Panc1 (cell line): Measurements from ENCODE around the gene SMYD2. TPM values are rescaled to one million over a fixed set of nuclear protein-coding genes. Genes with fewer than 3 reads are reported as not detected.

Experiments used
- ATAC-seq: fragments of 200-7000 bp; cut with Tn5 transposase; 2 replicates; pipeline ENCODE4 v1.9.1; 2020; ENCODE audit warnings: mild to moderate bottlenecking, moderate library complexity
- BruUV-seq: library from RNA; stranded (reverse); fragments of 400-500 nt; replicated peaks from 2 replicates; lab custom pipeline; 2021; lab: Mats Ljungman, UMichigan
- CTCF ChIA-PET: fragments of 300-600 bp; sonication (Branson Sonifier 250); formaldehyde crosslinking; loops from one replicate; lab custom pipeline; 2022; ENCODE audit warnings: antibody characterized with exemption; lab: Charles Lee
- POLR2A ChIA-PET: fragments of 300-600 bp; sonication (Branson Sonifier 250); formaldehyde crosslinking; loops from one replicate; lab custom pipeline; 2022; ENCODE audit warnings: antibody characterized with exemption; lab: Charles Lee
- DNase-seq: peaks from one replicate; pipeline ENCODE4 v3.0.0-alpha.2; 2010; ENCODE audit warnings: low read depth, low spot score
- H3K27ac ChIP-seq: 2 replicates; pipeline ENCODE4 v1.5.1; 2011; ENCODE audit warnings: mild to moderate bottlenecking, low read length, inconsistent platforms
- H3K27me3 ChIP-seq: fragments of 200-500 bp; sonication (Bioruptor generic); 2 replicates; pipeline ENCODE4 v1.6.0; 2014; ENCODE audit warnings: low read length, inconsistent platforms; ENCODE audit not compliant: control insufficient read depth, insufficient read depth
- H3K36me3 ChIP-seq: fragments of 200-500 bp; sonication (Bioruptor generic); 2 replicates; pipeline ENCODE4 v1.5.1; 2014; ENCODE audit warnings: inconsistent platforms, mild to moderate bottlenecking, low read length, moderate library complexity; ENCODE audit not compliant: control insufficient read depth, insufficient read depth
- H3K4me1 ChIP-seq: 2 replicates; pipeline ENCODE4 v1.5.1; 2011; ENCODE audit warnings: inconsistent platforms, mild to moderate bottlenecking, low read length, moderate library complexity; ENCODE audit not compliant: control insufficient read depth, insufficient read depth
- H3K4me3 ChIP-seq, 2 experiments: 2 replicates each; pipeline ENCODE4 v1.5.1; 2011 to 2012; ENCODE audit warnings: low read depth in 2 of 2, low read length in 2 of 2, mild to moderate bottlenecking in 2 of 2, inconsistent platforms in 1 of 2, moderate library complexity in 1 of 2
- H3K9me3 ChIP-seq: fragments of 200-500 bp; sonication (Bioruptor generic); 2 replicates; pipeline ENCODE4 v1.5.1; 2014; ENCODE audit warnings: low read depth, mild to moderate bottlenecking, inconsistent platforms, low read length, moderate library complexity; ENCODE audit not compliant: control insufficient read depth, insufficient read depth
- POLR2AphosphoS5 ChIP-seq: IDR thresholded peaks from 2 replicates; pipeline ENCODE4 v1.6.1; 2012; ENCODE audit warnings: mild to moderate bottlenecking, low read depth, low read length, moderate library complexity
- SIN3A ChIP-seq: IDR thresholded peaks from 2 replicates; pipeline ENCODE4 v1.6.1; 2012; ENCODE audit warnings: low read depth, mild to moderate bottlenecking, low read length, moderate library complexity, borderline replicate concordance; ENCODE audit not compliant: insufficient read depth
- TCF7L2 ChIP-seq: IDR thresholded peaks from 2 replicates; pipeline ENCODE4 v1.6.1; 2011; ENCODE audit warnings: mild to moderate bottlenecking, low read depth, low read length, inconsistent platforms
- in situ Hi-C: cut with HindIII; loops from 2 replicates; pipeline ENCODE4 v1.10.0; 2016; ENCODE audit warnings: low sequenced_read_pairs, low pct_unique_long_range_greater_than_20kb
- intact Hi-C: fragments of 100-400 bp; cut with micrococcal nuclease; formaldehyde crosslinking; loops from one replicate; pipeline ENCODE4 v1.10.0; 2022; ENCODE audit not compliant: unreplicated experiment
- total RNA-seq: library from RNA; stranded (reverse); gene quantifications from one replicate; pipeline ENCODE4 v1.2.1, GENCODE V29; 2021; ENCODE audit not compliant: unreplicated experiment
- TF ChIP-seq, protein P1 (sequence below), 2 experiments: IDR thresholded peaks; 2 replicates each; pipeline ENCODE4 v1.6.1; 2011 to 2012; ENCODE audit warnings: low read depth in 2 of 2, control low read depth in 1 of 2, low read length in 1 of 2, mild to moderate bottlenecking in 1 of 2, moderate library complexity in 1 of 2; ENCODE audit not compliant: insufficient read depth in 1 of 2
- TF ChIP-seq, protein P2 (sequence below): fragments of 450-650 bp; IDR thresholded peaks from 2 replicates; pipeline ENCODE4 v1.5.1; 2017; ENCODE audit warnings: mild to moderate bottlenecking

The SMYD2 gene
- total RNA-seq, 1 experiment from 2014 or later = 31.0 TPM

DNA sequence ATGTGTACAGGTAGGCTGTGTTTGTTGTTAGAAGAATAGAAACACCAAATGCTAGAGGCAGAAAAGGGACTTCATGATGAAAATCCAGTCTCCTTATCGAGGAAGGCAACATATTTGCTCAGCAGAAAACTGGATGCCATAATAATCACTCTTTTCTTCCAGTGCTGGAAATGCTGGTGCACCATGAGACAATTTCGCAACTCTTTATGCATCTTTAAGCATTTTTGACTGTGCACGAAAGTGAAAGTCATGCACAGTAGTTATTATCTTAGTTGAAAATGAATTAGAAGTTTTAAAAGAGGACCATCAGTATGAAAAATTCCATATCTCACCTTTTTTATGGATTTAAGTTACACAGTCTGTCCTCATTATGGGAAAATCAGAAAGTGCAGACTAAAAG lies 29.1 kb downstream of the SMYD2 start:
- POLR2A ChIA-PET = no interaction called here

DNA sequence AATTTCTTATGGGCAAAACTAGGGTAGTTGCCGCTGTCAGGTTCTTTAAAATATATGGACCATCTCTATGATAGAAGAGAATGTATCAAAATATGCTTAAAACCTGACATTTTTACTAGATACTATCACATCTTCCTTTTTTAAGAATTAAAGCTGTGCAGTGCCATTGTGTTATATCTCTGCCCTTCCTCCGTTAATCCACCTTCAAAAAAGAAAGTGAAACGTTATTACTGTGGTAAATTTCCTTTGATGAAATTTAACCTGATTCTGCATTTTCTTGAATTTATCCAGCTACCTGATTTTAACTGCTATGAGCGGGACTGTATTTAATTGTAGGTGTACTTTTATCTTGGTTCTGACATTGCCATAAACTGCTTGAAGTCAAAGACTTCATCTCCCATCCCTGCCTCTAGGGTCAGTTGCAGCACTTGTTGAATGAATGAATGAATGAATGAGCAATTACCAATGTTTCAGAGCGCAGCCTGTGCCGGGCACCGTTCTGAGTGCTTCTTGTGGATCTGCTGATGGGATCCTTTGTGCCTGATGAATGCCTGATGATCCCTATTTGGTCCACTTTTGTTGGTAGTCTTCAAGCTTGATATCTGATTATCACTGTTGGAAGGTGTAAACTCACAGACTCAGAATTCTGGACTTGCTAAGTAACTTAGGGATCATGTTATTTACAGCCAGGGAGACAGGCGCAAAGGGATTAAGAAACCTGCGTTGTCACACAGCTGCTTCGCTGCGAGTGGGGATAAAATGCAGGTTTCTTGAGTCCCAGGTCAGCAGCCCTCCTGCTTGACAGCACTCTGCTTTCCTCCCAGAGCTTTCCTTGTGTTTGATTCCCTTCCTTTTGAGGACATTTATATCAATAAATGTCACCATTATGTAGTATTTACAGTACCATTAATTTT lies 30.1 kb downstream of the SMYD2 start:
- Histone ChIP-seq H3K27ac (no peak overlapping the region), H3K4me3 (no peak overlapping the region), H3K27me3 (no peaks in the 10 kb centered on the region), H3K36me3 (no peaks in the 10 kb centered on the region), H3K4me1 (no peaks in the 10 kb centered on the region), H3K9me3 (no peaks in the 10 kb centered on the region)
- intact Hi-C loops (loop anchor here (5.0 kb wide), 1 partner anchor 99 kb away; no protein-coding TSS in a partner anchor), in situ Hi-C loops (no loop called here)
- TF ChIP-seq SIN3A = no peak
- no peak for TF ChIP-seq POLR2AphosphoS5
- TF ChIP-seq, protein P1, sequence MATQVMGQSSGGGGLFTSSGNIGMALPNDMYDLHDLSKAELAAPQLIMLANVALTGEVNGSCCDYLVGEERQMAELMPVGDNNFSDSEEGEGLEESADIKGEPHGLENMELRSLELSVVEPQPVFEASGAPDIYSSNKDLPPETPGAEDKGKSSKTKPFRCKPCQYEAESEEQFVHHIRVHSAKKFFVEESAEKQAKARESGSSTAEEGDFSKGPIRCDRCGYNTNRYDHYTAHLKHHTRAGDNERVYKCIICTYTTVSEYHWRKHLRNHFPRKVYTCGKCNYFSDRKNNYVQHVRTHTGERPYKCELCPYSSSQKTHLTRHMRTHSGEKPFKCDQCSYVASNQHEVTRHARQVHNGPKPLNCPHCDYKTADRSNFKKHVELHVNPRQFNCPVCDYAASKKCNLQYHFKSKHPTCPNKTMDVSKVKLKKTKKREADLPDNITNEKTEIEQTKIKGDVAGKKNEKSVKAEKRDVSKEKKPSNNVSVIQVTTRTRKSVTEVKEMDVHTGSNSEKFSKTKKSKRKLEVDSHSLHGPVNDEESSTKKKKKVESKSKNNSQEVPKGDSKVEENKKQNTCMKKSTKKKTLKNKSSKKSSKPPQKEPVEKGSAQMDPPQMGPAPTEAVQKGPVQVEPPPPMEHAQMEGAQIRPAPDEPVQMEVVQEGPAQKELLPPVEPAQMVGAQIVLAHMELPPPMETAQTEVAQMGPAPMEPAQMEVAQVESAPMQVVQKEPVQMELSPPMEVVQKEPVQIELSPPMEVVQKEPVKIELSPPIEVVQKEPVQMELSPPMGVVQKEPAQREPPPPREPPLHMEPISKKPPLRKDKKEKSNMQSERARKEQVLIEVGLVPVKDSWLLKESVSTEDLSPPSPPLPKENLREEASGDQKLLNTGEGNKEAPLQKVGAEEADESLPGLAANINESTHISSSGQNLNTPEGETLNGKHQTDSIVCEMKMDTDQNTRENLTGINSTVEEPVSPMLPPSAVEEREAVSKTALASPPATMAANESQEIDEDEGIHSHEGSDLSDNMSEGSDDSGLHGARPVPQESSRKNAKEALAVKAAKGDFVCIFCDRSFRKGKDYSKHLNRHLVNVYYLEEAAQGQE (IDR thresholded peaks at IDR 0.05; ENCODE audit: insufficient read depth in 1 of 2, low read depth in 2 of 2, low read length in 1 of 2) = no peak
- no peak for TF ChIP-seq TCF7L2
- TF ChIP-seq, protein P2, sequence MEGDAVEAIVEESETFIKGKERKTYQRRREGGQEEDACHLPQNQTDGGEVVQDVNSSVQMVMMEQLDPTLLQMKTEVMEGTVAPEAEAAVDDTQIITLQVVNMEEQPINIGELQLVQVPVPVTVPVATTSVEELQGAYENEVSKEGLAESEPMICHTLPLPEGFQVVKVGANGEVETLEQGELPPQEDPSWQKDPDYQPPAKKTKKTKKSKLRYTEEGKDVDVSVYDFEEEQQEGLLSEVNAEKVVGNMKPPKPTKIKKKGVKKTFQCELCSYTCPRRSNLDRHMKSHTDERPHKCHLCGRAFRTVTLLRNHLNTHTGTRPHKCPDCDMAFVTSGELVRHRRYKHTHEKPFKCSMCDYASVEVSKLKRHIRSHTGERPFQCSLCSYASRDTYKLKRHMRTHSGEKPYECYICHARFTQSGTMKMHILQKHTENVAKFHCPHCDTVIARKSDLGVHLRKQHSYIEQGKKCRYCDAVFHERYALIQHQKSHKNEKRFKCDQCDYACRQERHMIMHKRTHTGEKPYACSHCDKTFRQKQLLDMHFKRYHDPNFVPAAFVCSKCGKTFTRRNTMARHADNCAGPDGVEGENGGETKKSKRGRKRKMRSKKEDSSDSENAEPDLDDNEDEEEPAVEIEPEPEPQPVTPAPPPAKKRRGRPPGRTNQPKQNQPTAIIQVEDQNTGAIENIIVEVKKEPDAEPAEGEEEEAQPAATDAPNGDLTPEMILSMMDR = no peak
- POLR2A ChIA-PET = no interaction called here
- no peak for DNase-seq
- CTCF ChIA-PET = interaction anchor here (1.0 kb wide), 1 partner anchor 20 kb away, joined by 3 read pairs; no protein-coding TSS in a partner anchor
- BruUV-seq = no TSS peak
- no peak for ATAC-seq

More for the DNA sequence above, 29.1 kb downstream of the SMYD2 start:
- no peaks in the 10 kb centered on the region for H3K9me3 ChIP-seq
- DNase-seq (no peak), ATAC-seq (no peak)
- in situ Hi-C loops = no loop called here
- CTCF ChIA-PET = interaction anchor here (0.5 kb wide), 1 partner anchor 96 kb away, joined by 4 read pairs; no protein-coding TSS in a partner anchor
- no peak overlapping the region for H3K4me3 ChIP-seq
- no peak overlapping the region for H3K27ac ChIP-seq
- intact Hi-C loops = loop anchor here (5.0 kb wide), 1 partner anchor 98 kb away; no protein-coding TSS in a partner anchor
- H3K27me3 ChIP-seq = no peaks in the 10 kb centered on the region
- no peak for TF ChIP-seq SIN3A
- no peak for TF ChIP-seq TCF7L2
- TF ChIP-seq, protein P2 = no peak
- TF ChIP-seq, protein P1 (IDR thresholded peaks at IDR 0.05; ENCODE audit: insufficient read depth in 1 of 2, low read depth in 2 of 2, low read length in 1 of 2) = no peak
- TF ChIP-seq POLR2AphosphoS5 = no peak
- no peaks in the 10 kb centered on the region for H3K36me3 ChIP-seq
- no TSS peak for BruUV-seq
- no peaks in the 10 kb centered on the region for H3K4me1 ChIP-seq
